Spleen (tissue), 11 donors: ENCODE measurements around the gene PAOX. TPM values are rescaled to one million over a fixed set of nuclear protein-coding genes. Genes with fewer than 3 reads are reported as not detected.
"Not testable (repeated sequence)": the region's sequence is repeated elsewhere in the genome, so short reads cannot be mapped to it uniquely, and the experiment has no call there.

Experiments used
- DNase-seq: peaks from one replicate; pipeline ENCODE4 v3.0.0-alpha.2; 2020
- H3K27ac ChIP-seq, 8 donors: fragments of 200-600 bp; sonication (generic) in 7 of 8; 1 replicate in 4 of 8; 2 replicates in 4 of 8; pipeline versions ENCODE4 v1.5.0 to v1.8.0; 2016 to 2021; ENCODE audit warnings: inconsistent platforms in 4 of 8, mild to moderate bottlenecking in 4 of 8, moderate library complexity in 1 of 8
- H3K27me3 ChIP-seq, 7 donors: fragments of 200-600 bp; sonication (generic) in 6 of 7; replicated peaks in 1 of 7; 1 replicate in 4 of 7; 2 replicates in 3 of 7; pipeline versions ENCODE4 v1.5.0 to v1.8.0; 2016 to 2021; ENCODE audit warnings: inconsistent platforms in 3 of 7, mild to moderate bottlenecking in 1 of 7
- H3K36me3 ChIP-seq, 6 donors: fragments of 200-600 bp; sonication (generic) in 5 of 6; 1 replicate in 4 of 6; 2 replicates in 2 of 6; pipeline versions ENCODE4 v1.5.0 to v1.8.0; 2016 to 2021; ENCODE audit warnings: inconsistent platforms in 2 of 6
- H3K4me1 ChIP-seq, 6 donors: fragments of 200-600 bp; sonication (generic) in 5 of 6; 1 replicate in 3 of 6; 2 replicates in 3 of 6; pipeline versions ENCODE4 v1.5.0 to v1.8.0; 2016 to 2021; ENCODE audit warnings: inconsistent platforms in 3 of 6
- H3K4me3 ChIP-seq, 8 donors: fragments of 200-600 bp; sonication (generic) in 7 of 8; 1 replicate in 4 of 8; 2 replicates in 4 of 8; pipeline versions ENCODE4 v1.5.0 to v1.8.0; 2016 to 2021; ENCODE audit warnings: inconsistent platforms in 4 of 8, mild to moderate bottlenecking in 4 of 8, moderate library complexity in 2 of 8
- H3K9me3 ChIP-seq, 8 donors: fragments of 200-600 bp; sonication (generic) in 7 of 8; 1 replicate in 4 of 8; 2 replicates in 4 of 8; pipeline versions ENCODE4 v1.5.0 to v1.8.0; 2016 to 2021; ENCODE audit warnings: inconsistent platforms in 4 of 8
- POLR2A ChIP-seq, 3 donors: fragments of 450-650 bp; IDR thresholded peaks; one replicate each; pipeline ENCODE4 v1.5.1; 2017; ENCODE audit warnings: antibody characterized with exemption in 3 of 3, mild to moderate bottlenecking in 1 of 3
- POLR2AphosphoS5 ChIP-seq, 3 donors: sonication (generic); formaldehyde crosslinking; IDR thresholded peaks; one replicate each; pipeline ENCODE4 v1.5.1; 2017; ENCODE audit warnings: antibody characterized with exemption in 3 of 3
- WGBS, 5 donors: extraction: QIAGEN DNeasy Blood & Tissue Kit in 3 of 5; methylation state at CpG; one replicate each; pipeline versions ENCODE4 v1.1.5 to v1.1.7; 2013 to 2018; 5-methylcytosine and 5-hydroxymethylcytosine counted together
- intact Hi-C: fragments of 100-400 bp; cut with DNase I; formaldehyde crosslinking; loops from one replicate; pipeline ENCODE4 v1.15.0; 2023; ENCODE audit warnings: low total_unique reads
- polyA plus RNA-seq, 3 donors: library from polyadenylated mRNA; stranded (reverse); fragments of 200-250 nt; gene quantifications; one replicate each; pipeline ENCODE4 v1.2.1, GENCODE V29; 2013
- total RNA-seq, 7 donors: library from RNA; depleted of rRNA in 3 of 7; stranded (reverse); fragments of >200 nt in 3 of 7; fragmentation: NEBNext Ultra II Directional in 4 of 7; extraction: Animal tissue kit (Norgen Biotek cat#: 25700) in 4 of 7; gene quantifications; one replicate each; pipeline versions ENCODE4 v1.1.0 to v1.2.1, GENCODE V29; 2016 to 2021
- TF ChIP-seq, protein P1 (sequence below), 11 experiments: fragments of 200-600 bp in 7 of 11; fragments of 450-650 bp in 4 of 11; sonication (generic) in 4 of 11; IDR thresholded peaks in 8 of 11; conservative IDR thresholded peaks in 3 of 11; 1 replicate in 7 of 11; 2 replicates in 4 of 11; pipeline versions ENCODE4 v1.4.0 to v1.8.0; 2016 to 2021; ENCODE audit warnings: antibody characterized with exemption in 11 of 11, inconsistent platforms in 4 of 11, mild to moderate bottlenecking in 1 of 11
- donor health status: healthy with polysubstance abuse.
- donor health status: DM: no; HTN: no; CAD: no; lungs with moderate emphysema.
- donor health status: DM: no; HTN: no; CAD: no.
- donor health status: Bipolar disorder and iron deficiency.
- donor health status: healthy.
- donor health status: DM: no; HTN: no; CAD: no.
- donor health status: DM: yes; HTN: yes; CAD: no.

Gene PAOX
- total and polyA plus RNA-seq, 10 donors = 15.4 to 34.0 (median 21.5) TPM

DNA sequence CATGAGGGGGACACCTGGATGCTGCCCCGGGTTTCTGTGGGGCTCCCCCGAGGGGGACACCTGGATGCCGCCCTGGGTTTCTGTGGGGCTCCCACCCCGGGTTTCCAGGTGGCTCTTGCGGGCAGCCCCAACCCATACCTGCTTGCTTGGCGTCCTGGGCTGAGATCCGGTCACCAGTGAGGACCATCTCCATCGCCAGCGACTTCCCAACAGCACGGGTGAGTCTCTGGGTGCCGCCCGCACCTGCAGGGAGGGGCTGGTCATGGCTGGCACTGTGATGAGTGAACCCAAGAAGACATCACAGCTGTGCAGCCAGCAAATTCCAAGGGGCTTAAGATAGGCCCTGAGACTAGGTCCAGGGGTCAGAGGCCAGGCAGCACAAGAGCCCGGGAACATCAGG, 12.3 kb upstream of the PAOX start:
- peaks cover 0 to 96% (median 75%) of the 10 kb centered on the region in 6 donors for H3K36me3 ChIP-seq
- intact Hi-C loops = no loop called here

DNA sequence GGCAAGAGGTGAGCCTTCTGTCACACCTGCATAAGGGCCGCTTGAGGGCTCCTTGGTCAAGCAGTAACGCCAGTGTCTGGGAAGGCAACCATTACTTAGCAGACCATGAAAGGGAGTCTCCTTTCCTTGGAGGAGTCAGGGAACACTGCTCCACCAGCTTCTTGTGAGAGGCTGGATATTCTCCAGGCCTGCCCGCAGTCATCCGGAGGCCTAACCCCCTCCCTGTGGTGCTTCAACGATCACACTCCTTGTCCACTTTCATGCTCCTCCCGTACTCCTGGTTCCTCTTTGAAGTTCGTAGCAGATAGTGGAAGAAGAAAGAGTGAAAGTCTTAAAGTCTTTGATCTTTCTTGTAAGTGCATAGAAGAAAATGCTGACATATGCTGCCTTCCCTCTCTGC, 11.6 kb upstream of the PAOX start:
- H3K36me3 ChIP-seq = peaks cover 0 to 89% (median 70%) of the 10 kb centered on the region in 6 donors
- intact Hi-C loops, H3K27me3 ChIP-seq, H3K27ac ChIP-seq, DNase-seq, H3K9me3 ChIP-seq, H3K4me3 ChIP-seq: not testable (repeated sequence)
- WGBS, 5 donors = 71 to 85% (median 81%) methylated on average over 1 to 4 of the region's 7 CpGs; no CpG with 5 or more reads in 1 of the 5 donors
- H3K4me1 ChIP-seq = peaks cover 5 to 11% (median 9%) of the 10 kb centered on the region in 6 donors

More for the DNA sequence above, 12.3 kb upstream of the PAOX start:
- Histone ChIP-seq H3K4me1 (peaks cover 0 to 9% (median 1%) of the 10 kb centered on the region in 6 donors), H3K4me3 (no peak overlapping the region), H3K27me3 (no peaks in the 10 kb centered on the region), H3K9me3 (no peaks in the 10 kb centered on the region), H3K27ac (no peak overlapping the region)
- no peak for TF ChIP-seq POLR2A (IDR thresholded peaks at IDR 0.05)
- TF ChIP-seq, protein P1, sequence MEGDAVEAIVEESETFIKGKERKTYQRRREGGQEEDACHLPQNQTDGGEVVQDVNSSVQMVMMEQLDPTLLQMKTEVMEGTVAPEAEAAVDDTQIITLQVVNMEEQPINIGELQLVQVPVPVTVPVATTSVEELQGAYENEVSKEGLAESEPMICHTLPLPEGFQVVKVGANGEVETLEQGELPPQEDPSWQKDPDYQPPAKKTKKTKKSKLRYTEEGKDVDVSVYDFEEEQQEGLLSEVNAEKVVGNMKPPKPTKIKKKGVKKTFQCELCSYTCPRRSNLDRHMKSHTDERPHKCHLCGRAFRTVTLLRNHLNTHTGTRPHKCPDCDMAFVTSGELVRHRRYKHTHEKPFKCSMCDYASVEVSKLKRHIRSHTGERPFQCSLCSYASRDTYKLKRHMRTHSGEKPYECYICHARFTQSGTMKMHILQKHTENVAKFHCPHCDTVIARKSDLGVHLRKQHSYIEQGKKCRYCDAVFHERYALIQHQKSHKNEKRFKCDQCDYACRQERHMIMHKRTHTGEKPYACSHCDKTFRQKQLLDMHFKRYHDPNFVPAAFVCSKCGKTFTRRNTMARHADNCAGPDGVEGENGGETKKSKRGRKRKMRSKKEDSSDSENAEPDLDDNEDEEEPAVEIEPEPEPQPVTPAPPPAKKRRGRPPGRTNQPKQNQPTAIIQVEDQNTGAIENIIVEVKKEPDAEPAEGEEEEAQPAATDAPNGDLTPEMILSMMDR (IDR thresholded peaks at IDR 0.05 in 8 of 11, conservative IDR thresholded peaks at IDR 0.05 in 3 of 11) = no peak
- TF ChIP-seq POLR2AphosphoS5 (IDR thresholded peaks at IDR 0.05) = no peak
- WGBS, 5 donors = 86 to 97% (median 94%) methylated on average over 4 to 13 of the region's 13 CpGs
- DNase-seq = no peak

DNA sequence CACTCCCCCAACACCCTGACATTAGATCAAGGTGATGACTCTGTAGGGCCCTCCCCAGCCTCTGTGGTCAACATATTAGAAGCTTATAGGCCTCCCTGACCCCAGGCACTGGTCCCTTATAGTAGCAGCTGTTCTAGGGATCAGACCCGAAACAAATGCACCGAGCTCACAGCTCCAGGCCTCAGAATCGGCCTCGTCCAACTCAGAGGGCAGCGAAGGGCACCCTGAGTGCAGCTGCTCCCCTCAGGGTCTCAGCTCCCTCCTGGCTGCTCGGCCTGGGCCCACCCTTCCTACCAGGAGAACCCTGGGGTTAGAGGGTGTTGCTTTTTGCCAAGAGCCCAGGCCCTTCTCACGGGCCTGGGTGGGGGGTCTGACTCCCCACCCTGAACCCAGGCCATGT, 10.9 kb upstream of the PAOX start:
- Histone ChIP-seq H3K36me3 (peaks cover 0 to 82% (median 63%) of the 10 kb centered on the region in 6 donors), H3K9me3 (no peaks in the 10 kb centered on the region), H3K4me3 (no peak overlapping the region), H3K4me1 (peaks cover 6 to 14% (median 10%) of the 10 kb centered on the region in 6 donors), H3K27me3 (no peaks in the 10 kb centered on the region), H3K27ac (no peak overlapping the region)
- TF ChIP-seq, protein P1 (IDR thresholded peaks at IDR 0.05 in 8 of 11, conservative IDR thresholded peaks at IDR 0.05 in 3 of 11) = no peak
- TF ChIP-seq POLR2A (IDR thresholded peaks at IDR 0.05) = no peak
- intact Hi-C loops = no loop called here
- WGBS, 5 donors = 90 to 98% (median 94%) methylated on average over 7 of the region's 7 CpGs
- no peak for DNase-seq

DNA sequence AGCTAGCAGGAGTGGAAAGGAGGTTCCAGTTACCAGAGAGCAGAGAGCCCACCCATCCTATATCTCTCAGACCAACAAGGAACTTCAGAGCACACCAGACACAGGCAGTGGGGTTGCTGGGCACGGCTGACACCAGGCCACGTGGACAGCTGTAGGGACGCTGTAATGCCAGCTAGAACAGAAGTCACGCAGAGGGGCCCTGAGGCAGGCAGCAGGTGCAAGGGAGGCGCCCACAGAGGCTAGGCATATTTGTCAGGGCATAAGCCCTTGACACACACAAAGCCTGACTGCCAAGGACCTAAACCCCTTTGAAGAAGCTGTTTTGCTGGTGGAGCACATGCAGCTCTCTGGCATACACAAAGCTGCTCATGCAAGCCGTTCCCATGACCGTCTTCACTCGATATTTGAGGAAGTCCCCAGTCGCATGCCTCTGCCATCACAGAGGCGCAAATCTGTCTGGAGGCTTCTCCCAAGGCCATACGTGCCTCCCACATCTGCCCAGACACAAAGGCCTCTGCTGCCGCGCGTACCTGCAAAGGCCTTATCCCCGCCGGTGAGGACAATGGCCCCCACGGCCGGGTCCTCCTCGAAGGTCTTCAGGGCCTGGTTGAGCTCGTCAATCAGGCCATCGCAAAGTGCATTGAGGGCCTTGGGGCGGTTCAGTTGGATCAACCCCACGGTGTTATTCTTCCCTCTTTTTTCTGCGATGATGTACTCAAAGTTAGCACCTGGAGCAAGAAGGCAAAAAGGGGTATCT, 8.9 kb upstream of the PAOX start:
- Histone ChIP-seq H3K4me1 (peaks cover 6 to 28% (median 18%) of the 10 kb centered on the region in 6 donors), H3K9me3 (no peaks in the 10 kb centered on the region), H3K4me3 (no peak overlapping the region), H3K36me3 (peaks cover 0 to 62% (median 45%) of the 10 kb centered on the region in 6 donors), H3K27ac (no peak overlapping the region), H3K27me3 (no peaks in the 10 kb centered on the region)
- intact Hi-C loops = no loop called here
- DNase-seq = no peak
- WGBS, 5 donors = 87 to 91% (median 91%) methylated on average over 24 of the region's 24 CpGs
- no peak for TF ChIP-seq POLR2A (IDR thresholded peaks at IDR 0.05)
- TF ChIP-seq, protein P1 (IDR thresholded peaks at IDR 0.05 in 8 of 11, conservative IDR thresholded peaks at IDR 0.05 in 3 of 11) = no peak
- TF ChIP-seq POLR2AphosphoS5 (IDR thresholded peaks at IDR 0.05) = no peak
